GM18499 (cell line): ENCODE data around the gene RBM20.

Experiments
- ATAC-seq: cut with Tn5 transposase; IDR thresholded peaks from one replicate; pipeline ENCODE4 v1.9.1; 2021; ENCODE audit warnings: moderate number of reproducible peaks; ENCODE audit not compliant: insufficient read depth, unreplicated experiment

RBM20 gene

GRCh38 chr10:110822712-110823311 lies 178.7 kb downstream of the RBM20 start:
- ATAC-seq = no peak

- no peak for ATAC-seq
Observed at GRCh38 chr10:110824152-110824441, 180.0 kb downstream of the RBM20 start.

- no peak for ATAC-seq
Observed at GRCh38 chr10:110824660-110825059, 180.5 kb downstream of the RBM20 start.

GRCh38 chr10:110825508-110825907 lies 181.4 kb downstream of the RBM20 start:
- ATAC-seq = no peak

GRCh38 chr10:110827410-110827809 lies 183.3 kb downstream of the RBM20 start:
- ATAC-seq = no peak

GRCh38 chr10:110827875-110828274 lies 183.7 kb downstream of the RBM20 start:
- no peak for ATAC-seq

GRCh38 chr10:110828525-110828924 lies 184.4 kb downstream of the RBM20 start:
- no peak for ATAC-seq

GRCh38 chr10:110829721-110830410 lies 185.7 kb downstream of the RBM20 start:
- no peak for ATAC-seq

GRCh38 chr10:110833234-110833940 lies 189.3 kb downstream of the RBM20 start:
- ATAC-seq = no peak

GRCh38 chr10:110833941-110834628 lies 189.9 kb downstream of the RBM20 start:
- ATAC-seq = no peak

- ATAC-seq = no peak
Observed at GRCh38 chr10:110834629-110835301, 190.6 kb downstream of the RBM20 start.

GRCh38 chr10:110835841-110836240 lies 191.7 kb downstream of the RBM20 start:
- ATAC-seq = no peak

- no peak for ATAC-seq
Observed at GRCh38 chr10:110836706-110837105, 192.6 kb downstream of the RBM20 start.

- ATAC-seq = no peak
Observed at GRCh38 chr10:110837418-110838171, 193.5 kb downstream of the RBM20 start.

GRCh38 chr10:110840225-110840922 lies 196.2 kb downstream of the RBM20 start:
- ATAC-seq = no peak

GRCh38 chr10:110840923-110841428 lies 196.8 kb downstream of the RBM20 start:
- ATAC-seq = no peak

GRCh38 chr10:110841767-110842267 lies 197.7 kb downstream of the RBM20 start:
- ATAC-seq = peak; percentile 71

GRCh38 chr10:110842326-110842904 lies 198.3 kb downstream of the RBM20 start:
- ATAC-seq = no peak

GRCh38 chr10:110843031-110843430 lies 198.9 kb downstream of the RBM20 start:
- peak; percentile 70 for ATAC-seq
